SU-DHL-6 (cell line): ENCODE measurements around the gene FSTL4.

Experiments
- EZH2phosphoT487 ChIP-seq: fragments of 200-600 bp; sonication (generic), shearing (Covaris generic); conservative IDR thresholded peaks from 2 replicates; pipeline ENCODE4 v1.6.1; 2018; ENCODE audit warnings: mild to moderate bottlenecking, antibody characterized with exemption, low read length, moderate library complexity, mixed read lengths
- TF ChIP-seq, protein P1 (sequence below): fragments of 200-600 bp; sonication (generic); IDR thresholded peaks from one replicate; pipeline ENCODE4 v1.5.1; 2017; ENCODE audit warnings: antibody characterized with exemption, mild to moderate bottlenecking, low read length, moderate library complexity; ENCODE audit not compliant: insufficient read depth, poor library complexity, severe bottlenecking

DNA sequence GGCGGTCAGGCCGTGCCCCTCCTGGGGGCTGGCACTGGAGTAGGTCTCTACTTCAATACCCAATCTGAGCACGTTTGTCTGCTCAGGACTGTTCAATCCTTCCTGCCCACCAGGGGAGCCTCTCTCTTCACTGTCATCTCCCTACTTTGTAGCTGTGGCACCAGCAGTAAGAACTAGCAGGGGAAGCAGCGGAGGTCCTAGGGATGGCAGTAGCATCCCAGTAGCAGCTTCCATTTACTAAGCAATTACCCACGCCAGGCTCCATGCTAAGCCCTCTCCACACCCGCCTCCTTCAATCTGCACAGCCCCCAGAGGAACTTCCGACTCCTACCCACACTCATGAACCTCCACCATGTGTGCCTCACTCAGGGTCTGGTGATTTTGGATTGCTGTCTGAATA is 31.7 kb downstream of the FSTL4 start:
- TF ChIP-seq, protein P1, sequence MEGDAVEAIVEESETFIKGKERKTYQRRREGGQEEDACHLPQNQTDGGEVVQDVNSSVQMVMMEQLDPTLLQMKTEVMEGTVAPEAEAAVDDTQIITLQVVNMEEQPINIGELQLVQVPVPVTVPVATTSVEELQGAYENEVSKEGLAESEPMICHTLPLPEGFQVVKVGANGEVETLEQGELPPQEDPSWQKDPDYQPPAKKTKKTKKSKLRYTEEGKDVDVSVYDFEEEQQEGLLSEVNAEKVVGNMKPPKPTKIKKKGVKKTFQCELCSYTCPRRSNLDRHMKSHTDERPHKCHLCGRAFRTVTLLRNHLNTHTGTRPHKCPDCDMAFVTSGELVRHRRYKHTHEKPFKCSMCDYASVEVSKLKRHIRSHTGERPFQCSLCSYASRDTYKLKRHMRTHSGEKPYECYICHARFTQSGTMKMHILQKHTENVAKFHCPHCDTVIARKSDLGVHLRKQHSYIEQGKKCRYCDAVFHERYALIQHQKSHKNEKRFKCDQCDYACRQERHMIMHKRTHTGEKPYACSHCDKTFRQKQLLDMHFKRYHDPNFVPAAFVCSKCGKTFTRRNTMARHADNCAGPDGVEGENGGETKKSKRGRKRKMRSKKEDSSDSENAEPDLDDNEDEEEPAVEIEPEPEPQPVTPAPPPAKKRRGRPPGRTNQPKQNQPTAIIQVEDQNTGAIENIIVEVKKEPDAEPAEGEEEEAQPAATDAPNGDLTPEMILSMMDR = no peak
- TF ChIP-seq EZH2phosphoT487 = no peak
